ENCODE data around the gene PRSS33.

The PRSS33 gene, protein sequence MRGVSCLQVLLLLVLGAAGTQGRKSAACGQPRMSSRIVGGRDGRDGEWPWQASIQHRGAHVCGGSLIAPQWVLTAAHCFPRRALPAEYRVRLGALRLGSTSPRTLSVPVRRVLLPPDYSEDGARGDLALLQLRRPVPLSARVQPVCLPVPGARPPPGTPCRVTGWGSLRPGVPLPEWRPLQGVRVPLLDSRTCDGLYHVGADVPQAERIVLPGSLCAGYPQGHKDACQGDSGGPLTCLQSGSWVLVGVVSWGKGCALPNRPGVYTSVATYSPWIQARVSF

DNA sequence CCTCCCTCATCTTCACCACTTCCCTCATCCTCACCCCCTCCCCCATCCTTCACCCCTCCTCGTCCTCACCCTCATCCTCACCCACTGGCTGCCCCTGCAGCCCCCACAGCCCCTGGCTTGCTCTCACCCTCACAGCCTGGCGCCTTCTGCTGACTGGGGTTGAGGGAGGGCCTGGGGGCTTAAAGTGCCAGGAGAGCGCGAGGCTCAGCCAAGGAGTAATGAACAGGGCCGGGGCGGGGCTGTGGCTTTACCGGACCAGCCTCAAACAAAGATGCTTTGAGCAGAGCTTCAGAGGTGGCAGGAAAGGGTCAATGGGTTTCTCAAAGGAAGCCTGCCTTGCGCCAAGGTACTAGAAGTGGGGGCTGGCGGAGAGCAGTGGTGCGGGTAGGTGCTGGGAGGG is at the start of gene PRSS33:
PRSS33 (minus strand) TSS at position 155 of the 400 bp plus-strand sequence. CDS start 1,013 bp downstream, outside the sequence.
- DNase-seq: no peak

DNA sequence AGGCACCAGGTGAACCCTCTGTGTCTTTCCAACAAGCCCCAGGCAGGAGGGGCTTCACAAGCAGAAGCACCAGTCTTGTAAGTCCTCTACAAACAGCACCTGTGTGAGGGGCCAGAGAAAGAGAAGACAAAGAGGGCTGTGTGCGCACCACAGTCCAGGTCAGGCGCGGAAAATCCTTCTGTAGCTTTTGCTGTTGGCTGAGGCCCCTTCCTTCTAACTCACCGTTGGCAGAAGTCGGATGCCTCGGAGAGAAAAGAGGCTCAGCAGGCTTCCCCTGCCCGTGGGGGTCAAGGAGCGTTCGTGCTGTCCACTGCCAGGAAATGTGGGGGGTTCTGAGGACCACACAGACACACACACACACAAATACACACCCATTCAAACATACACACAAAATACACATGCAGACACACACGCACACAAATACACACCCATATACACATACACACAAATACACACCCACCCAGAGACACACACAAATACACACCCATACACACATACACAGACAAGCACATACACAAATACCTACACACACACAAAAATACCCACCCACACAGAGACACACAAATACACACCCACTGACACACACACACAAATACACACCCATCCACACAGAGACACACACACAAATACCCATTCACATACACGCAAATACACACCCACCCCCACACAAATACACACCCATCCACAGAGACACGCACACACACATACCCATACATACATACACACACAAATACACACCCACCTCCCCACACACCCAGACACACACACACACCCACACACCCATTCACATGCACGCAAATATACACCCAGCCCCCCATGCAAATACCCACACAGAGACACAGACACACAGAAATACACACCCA is 49.5 kb upstream of the PRSS33 start:
- no peak for DNase-seq

DNA sequence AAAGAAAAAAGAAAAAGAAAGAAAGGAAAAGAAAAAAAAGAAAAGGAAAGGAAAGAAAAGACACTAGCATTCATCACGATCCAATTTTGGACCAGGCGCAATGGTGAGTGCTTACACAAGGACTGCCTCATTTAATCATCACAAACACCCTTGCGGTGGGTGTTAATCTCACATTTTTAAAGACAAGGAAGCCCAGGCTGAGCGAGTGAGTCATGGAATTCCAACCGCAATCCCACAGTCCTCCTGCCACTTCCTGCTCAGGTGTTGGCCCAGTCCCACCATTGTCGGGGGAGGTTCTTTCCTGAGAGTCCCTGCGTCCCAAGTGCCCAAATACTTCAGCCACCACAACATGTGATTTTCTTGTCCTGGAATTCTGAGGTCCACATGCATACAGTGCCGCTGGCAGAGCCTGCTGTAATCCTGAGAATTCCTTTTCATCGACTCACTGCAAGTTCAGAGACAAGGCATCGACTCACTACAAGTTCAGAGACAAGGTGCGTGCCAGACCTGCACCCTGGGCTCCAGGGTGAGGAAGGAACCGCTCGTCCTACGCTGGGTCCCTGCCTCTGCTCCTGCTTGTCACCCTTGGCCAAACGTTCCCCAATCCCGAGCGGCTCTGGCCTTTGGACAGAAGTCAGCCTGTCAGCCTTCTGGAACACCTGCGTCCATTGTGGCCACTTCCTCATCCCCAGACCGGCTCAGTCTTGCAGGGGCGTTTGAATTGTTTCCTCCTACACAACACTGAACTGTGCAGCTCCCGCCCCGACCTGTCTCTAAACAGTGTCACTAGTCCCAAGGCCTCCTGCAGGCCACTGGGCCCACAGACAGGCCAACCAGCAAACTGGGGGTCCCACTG is 48.5 kb upstream of the PRSS33 start:
- peak; percentile 13 for DNase-seq

DNA sequence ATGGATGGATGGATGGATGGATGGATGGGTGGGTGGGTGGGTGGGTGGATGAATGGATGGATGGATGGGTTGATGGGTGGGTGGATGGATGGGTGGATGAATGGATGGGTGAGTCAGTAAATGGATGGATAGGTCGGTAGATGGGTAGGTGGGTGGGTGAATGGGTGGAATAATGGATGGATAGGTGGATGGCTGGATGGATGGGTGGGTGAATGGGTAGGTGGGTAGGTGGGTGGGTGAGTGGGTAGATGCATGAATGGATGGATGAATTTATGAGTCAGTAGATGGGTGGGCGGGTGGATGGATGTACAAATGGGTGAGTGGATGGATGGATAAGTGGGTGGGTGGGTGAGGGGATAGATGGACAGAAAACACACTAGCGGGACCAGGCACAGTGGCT is 47.6 kb upstream of the PRSS33 start:
- no peak for DNase-seq

DNA sequence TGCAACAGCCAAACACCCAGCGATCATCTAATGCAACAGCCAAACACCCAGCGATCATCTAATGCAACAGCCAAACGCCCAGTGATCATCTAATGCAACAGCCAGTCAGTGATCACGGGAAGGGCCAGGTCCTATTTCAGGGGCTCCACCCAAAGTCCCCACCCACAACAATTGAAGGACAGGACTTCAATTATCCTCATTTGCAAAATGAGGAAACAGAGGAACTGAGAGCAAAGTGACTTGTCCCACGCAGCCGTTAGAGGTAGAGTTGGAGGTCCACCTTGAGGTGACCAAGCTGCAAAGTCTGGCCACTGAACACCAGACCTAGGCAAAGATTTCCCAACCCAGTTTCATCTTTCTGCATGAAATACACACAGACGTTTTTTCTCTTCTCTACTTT is 46.4 kb upstream of the PRSS33 start:
- no peak for DNase-seq

DNA sequence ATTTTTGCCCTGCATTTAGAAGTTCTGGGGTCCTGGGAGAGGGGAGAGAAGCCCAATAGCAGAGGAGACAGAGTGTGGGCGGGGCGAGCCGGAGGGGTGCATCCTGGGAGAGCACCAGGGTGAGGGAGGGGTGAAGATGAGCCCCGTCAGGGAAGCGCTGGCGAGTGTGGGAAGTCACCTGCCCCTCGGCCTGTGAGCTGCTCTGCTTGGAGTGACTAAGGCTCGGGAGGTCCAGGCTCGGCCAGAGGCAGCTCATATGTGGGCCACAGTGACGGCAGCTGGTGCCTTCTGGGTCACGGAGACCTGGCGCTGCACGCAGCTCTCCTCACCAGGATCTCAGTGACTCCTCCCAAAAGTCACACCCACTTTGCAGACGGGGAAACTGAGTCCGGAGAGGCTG is 43.8 kb upstream of the PRSS33 start:
- no peak for DNase-seq

DNA sequence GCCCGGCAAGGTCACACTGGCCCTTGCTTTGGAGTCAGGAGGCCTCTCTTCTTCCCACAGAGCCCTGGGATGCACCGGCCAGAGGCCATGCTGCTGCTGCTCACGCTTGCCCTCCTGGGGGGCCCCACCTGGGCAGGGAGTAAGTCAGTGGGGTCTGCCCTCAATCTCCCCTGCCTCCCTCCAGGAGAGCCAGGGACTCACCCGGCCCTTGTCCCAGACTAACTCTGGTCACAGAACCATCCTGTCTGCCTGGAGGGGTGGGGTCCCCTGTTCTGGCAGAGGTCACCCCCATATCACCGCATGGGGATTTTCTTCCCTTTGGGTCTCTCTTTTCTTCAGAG is 43.0 kb upstream of the PRSS33 start:
- no peak for DNase-seq

DNA sequence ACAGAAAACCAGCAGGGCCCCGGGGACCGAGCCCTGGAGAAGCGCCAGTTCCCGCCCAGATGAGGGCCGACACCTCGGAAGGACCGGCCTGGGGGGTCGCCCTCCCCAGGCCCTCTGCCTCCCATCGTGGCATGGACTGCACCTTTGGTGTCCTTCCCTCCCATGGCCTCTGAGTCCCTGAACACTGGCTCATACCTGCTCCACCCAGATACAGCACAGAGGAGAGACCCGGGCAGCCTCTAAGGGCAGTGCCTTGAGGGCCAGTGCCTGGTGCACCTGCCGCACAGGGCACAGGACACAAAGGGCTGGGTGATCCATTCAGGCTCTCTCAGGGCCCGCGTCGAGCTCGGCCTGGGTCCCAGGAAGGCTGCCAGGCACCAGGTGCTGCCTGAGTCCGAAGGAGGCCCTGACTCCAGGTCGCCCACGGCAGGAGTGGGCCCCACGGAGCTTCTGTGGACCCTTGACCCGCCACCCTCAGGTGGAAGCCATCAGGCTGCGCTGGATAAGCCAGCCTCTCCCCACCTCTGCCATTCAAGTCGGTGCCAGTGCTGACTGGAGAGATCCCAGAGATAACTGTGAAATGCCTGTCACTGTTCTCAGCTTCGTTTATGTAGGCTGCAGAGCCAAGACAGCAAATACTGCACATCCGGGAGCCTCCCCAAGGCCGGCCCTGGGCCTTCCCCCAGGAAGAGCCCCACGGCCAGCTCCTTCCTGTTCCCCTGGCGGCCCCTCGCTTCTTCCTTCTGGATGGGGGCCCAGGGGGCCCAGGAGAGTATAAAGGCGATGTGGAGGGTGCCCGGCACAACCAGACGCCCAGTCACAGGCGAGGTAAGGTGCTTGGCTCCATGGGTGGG is 42.4 kb upstream of the PRSS33 start, which contains the start of gene ZG16B:
ZG16B (plus strand) TSS at position 803 of the 854 bp plus-strand sequence. CDS start 139 bp downstream, outside the sequence.
- DNase-seq: peak; percentile 21

DNA sequence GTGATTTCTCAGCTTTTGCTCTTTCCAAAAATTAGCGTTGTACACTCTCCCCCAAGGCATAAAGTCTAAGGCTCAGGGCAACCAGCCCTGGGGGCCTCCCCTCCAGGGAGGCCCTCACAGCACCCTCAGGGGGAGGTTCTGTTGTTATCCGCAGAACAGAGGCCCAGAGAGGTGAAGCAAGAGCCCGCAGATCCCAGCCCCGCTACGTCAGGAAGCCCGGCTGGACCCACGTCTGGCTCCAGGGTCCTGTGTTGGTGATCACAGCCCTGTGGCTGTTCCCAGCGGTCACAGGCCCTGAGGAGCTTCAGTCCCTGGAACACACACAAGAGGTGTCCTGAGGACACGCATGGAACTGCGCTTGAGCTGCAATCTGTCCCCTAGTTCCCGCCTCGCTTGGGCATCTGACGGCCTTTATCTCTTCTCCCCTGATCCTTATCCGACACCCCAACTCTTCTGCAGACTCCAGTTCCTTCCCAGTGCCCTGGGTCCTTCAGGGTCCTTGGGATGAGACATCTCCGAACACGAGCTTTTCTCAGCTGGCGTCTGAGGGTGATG is 41.6 kb upstream of the PRSS33 start:
- no peak for DNase-seq

DNA sequence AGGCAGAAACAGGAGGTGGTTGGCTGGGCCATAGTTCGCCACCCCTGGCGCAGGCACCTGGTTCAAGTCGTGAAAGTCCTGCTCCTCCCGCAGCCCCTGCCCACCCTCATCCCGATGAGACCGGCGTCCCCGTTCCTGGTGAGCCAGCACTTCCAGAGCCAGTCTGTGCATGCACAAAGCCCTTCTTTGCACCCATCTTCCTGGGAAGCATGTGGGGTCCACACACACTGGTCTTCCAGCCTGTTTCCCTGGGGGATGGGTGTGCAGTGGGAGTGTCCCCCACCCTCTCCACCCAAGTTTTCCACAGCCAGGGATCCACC is 41.1 kb upstream of the PRSS33 start:
- DNase-seq: no peak

DNA sequence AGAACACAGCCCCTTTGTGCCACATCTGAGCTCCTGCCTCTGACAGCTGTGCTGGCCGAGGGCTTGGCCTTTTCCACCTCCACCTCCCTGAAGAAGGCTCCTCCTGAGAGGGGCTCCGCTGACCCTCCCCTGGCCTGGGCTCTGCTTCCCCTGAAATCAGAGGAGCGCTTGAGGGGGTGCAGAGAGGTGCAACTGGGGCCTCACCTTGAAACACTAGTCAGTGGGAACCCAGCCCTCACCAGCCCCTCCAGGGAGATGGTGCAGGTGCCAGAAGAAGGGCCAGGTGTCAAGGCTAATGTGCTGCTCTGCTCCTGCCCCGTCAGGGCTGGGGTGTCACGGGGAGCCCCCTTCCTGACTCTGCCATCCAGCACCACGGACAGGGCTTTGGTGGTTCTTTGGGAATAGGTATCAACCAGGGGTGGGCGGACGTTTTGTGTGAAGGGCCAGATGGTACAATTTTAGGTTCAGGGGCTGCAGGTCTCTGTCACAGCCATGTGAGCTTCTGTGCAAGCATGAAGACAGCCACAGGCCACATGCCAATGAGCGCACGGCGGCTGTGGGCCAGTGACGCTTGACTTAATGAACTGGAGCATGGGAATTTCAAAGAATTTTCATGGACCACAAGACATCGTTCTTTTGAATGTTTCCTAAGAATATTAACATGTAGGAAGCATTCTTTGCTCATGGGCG is 40.6 kb upstream of the PRSS33 start:
- DNase-seq: no peak

DNA sequence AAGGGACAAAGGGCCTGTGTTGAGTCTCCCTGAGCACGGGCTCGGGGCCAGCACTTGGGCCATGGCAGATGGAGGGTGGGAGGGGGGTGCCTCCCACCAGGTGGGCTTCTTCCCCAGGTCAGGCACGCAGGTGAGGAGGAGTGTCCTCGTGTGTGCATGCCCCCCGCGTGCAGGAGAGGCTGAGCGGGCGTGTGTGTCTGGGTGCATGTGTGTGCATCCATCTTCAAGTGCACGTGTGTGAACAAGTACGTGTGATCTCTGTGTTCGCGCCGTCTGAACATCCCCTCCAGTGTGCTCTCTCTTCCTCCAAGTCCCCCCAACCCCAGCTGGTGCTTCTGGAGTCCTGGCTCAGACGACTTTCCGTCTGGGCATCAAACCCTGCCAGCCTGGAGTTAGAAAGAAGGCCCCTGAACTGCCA is 40.0 kb upstream of the PRSS33 start:
- no peak for DNase-seq

DNA sequence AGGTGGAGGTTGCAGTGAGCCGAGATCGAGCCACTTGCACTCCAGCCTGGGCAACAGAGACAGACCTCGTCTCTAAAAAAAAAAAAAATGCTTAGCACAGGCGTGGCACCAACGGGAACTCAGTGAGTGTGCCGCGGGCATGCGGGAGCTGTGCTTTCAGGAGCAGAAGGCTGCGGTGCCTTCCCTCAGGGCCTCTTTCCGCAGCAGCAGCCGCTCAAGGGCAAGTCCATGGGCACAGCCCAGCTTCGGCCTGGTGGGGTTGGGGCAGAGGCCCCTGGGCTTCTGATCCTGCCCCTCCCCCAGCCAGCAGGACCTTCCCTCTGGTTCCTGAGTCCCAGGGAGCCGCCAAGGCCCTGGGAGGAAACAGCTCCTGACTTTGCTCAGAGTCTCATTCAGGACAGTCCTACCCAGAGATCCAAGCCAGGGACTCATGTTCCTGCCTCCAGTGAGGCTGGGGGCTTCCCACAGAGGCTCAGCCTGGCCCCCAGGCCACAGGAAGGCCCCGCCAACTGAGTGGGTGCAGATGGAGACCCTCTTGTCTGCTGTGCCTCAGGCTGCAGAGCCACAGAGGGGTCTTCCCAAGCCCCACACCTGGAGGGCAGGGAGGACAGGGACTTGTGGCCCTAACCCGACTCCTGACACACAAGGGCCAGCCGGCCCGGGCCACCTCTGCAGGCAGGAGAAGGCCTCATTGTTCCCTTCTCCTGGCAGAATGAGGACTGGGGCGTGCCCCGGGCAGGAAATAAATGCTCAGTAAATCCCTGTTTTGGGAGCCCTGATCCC is 39.4 kb upstream of the PRSS33 start:
- DNase-seq: no peak

DNA sequence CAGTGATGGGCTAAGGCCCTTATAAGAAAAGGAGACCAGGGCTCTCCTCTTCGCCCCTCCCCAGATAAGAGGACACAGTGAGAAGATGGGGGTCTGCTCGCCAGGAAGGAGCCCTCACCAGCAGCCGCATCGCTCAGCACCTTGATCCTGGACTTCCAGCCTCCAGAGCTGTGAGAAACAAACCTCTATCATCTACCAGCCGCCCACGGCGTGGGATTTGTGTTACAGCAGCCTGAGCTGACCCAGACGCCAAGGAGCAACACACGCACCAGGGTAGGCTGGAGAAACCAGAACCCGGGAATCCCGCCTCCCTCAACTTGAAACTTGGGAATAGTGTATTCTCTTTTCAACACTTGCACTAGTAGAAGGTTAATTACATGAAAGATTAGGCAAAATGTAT is 38.5 kb upstream of the PRSS33 start:
- no peak for DNase-seq

DNA sequence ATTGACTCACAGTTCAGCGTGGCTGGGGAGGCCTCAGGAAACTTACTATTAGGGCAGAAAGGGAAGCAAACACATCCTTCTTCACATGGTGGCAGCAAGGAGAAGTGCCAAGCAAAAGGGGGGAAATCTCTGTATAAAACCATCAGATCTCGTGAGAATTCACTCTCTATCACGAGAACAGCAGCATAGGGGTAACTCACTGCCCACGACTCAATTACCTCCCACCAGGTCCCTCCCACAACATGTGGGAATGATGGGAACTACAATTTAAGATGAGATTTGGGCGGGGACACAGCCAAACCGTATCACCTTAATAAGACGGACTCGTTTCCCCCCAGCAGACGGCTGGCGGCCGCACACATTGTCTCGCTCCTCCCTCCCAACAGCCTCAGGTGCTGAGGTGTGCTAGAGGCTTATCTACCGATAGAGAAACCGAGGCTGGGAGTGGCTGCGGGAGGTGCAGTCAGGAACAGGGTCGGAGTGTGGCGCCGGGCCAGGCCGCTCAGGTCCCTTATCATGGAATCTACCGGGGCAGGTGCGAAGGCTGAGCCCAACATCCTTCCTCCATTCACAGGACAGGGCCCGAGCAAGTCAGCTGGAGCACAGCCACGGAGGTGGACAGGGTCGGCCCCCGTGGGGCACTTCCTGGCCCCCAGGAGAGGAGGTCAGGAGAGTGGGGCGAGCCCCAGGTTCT is 37.8 kb upstream of the PRSS33 start:
- no peak for DNase-seq

DNA sequence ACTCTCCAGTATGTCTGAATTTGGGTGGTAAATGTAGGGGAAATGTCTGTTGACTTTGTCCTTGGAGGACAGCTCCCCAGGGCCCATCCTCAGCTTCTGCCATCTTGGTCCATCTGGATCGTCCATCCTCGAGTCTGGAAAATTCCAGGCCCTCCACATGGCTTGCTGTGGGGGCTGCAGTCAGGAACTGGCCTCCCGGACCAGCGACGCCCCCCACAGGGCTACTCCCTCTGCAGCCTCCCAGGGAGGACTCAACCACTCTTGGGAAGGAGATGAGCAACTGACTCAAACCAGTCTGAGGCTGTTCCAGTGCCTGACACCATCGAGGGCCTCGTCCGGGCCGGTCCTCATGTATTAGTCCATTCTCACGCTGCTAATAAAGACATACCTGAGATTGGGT is 37.3 kb upstream of the PRSS33 start:
- DNase-seq: no peak

DNA sequence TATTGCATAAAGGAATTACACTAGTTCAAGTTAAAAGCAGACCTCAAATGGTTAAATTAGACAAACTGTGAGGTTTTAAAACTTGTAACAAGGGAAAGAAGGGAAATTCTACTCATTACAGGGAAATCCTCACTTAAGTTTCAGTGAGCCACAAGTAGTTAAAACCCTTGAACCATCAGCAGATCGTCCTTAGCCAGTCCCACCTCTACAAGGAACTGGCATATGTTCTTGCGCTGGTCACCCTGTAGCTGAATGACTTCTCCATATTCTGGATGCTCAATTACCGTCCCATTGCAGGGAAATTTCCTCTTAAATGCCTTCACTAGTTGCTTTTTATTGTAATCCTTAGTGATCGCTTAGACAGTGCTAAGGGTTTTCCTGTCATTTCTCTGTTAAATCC is 35.1 kb upstream of the PRSS33 start:
- no peak for DNase-seq

DNA sequence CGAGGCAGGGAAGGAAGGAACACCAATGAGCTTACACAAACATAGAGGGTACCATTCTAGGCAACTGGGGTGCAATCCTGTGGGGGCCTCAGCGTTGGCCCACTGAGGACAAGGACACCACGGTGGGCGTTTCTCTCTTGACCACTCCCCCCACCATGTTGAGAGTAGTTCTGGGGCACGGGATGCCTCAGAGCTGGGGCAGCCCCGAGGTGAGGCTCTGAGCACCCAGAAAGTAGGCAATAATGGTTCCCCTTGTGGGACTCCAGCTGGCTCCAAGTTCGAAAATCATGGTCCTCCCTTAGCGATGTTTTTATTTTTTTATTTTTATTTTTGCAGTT is 34.8 kb upstream of the PRSS33 start:
- DNase-seq: no peak

DNA sequence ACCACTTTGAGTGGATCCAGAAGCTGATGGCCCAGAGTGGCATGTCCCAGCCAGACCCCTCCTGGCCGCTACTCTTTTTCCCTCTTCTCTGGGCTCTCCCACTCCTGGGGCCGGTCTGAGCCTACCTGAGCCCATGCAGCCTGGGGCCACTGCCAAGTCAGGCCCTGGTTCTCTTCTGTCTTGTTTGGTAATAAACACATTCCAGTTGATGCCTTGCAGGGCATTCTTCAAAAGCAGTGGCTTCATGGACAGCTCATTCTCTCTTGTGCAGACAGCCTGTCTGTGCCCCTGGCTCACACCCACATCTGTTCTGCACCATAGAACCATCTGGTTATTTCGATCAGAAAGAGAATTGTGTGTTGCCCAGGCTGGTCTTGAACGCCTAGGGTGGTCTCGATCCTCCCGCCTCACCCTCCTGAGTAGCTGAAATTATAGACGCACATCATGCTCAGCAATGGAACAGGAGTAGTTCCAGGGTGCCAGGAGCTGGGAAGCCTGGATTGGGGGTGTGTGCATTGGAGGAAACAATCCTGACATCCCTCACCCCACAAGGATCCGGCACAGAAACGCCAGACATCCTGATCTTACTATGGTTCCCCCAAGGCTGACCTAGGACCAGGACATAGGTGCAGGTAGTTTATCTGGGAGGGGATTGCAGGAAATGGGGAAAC is 34.3 kb upstream of the PRSS33 start:
- no peak for DNase-seq

Data from GF-D8 (cell line).